ENCODE data around the gene CERK.

DNA sequence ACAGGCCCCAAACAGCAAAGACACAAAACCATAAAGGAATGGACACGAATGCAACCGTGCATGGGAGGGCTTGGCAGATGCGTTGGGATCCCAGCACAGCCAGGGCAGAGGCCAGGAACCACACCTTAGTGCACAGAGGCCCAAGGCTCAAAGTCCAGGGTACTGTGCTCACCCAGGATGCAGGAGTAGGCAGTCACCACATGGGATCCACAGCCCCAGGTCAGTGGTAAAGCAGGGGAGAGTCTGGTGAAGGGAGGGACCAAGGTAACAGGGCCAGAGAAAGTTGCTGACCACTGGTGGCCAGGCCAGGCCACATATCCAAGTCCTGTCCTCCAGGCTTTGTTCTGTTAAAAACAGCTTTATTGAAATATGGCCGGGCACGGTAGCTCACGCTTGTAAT lies 6.5 kb upstream of the CERK start:
- TF ChIP-seq PATZ1 (tag by site-specific recombination; IDR thresholded peaks at IDR 0.05) (no peak), ZNF121 (tag by site-specific recombination; IDR thresholded peaks at IDR 0.05) (no peak), ZNF114 (tag by site-specific recombination; IDR thresholded peaks at IDR 0.05) (no peak)
- TF ChIP-seq, protein P1, sequence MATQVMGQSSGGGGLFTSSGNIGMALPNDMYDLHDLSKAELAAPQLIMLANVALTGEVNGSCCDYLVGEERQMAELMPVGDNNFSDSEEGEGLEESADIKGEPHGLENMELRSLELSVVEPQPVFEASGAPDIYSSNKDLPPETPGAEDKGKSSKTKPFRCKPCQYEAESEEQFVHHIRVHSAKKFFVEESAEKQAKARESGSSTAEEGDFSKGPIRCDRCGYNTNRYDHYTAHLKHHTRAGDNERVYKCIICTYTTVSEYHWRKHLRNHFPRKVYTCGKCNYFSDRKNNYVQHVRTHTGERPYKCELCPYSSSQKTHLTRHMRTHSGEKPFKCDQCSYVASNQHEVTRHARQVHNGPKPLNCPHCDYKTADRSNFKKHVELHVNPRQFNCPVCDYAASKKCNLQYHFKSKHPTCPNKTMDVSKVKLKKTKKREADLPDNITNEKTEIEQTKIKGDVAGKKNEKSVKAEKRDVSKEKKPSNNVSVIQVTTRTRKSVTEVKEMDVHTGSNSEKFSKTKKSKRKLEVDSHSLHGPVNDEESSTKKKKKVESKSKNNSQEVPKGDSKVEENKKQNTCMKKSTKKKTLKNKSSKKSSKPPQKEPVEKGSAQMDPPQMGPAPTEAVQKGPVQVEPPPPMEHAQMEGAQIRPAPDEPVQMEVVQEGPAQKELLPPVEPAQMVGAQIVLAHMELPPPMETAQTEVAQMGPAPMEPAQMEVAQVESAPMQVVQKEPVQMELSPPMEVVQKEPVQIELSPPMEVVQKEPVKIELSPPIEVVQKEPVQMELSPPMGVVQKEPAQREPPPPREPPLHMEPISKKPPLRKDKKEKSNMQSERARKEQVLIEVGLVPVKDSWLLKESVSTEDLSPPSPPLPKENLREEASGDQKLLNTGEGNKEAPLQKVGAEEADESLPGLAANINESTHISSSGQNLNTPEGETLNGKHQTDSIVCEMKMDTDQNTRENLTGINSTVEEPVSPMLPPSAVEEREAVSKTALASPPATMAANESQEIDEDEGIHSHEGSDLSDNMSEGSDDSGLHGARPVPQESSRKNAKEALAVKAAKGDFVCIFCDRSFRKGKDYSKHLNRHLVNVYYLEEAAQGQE (tag by site-specific recombination; IDR thresholded peaks at IDR 0.05): no peak

Data from HEK293 (cell line).